Left forelimb (tissue), 1 donor: ENCODE measurements around the gene CLEC4G.
"Not testable (repeated sequence)": the region's sequence is repeated elsewhere in the genome, so short reads cannot be mapped to it uniquely, and the experiment has no call there.

Experiments used
- DNase-seq: peaks from one replicate; pipeline ENCODE4 v3.0.0-alpha.2; 2018; ENCODE audit warnings: low spot score

Gene CLEC4G, protein sequence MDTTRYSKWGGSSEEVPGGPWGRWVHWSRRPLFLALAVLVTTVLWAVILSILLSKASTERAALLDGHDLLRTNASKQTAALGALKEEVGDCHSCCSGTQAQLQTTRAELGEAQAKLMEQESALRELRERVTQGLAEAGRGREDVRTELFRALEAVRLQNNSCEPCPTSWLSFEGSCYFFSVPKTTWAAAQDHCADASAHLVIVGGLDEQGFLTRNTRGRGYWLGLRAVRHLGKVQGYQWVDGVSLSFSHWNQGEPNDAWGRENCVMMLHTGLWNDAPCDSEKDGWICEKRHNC

DNA sequence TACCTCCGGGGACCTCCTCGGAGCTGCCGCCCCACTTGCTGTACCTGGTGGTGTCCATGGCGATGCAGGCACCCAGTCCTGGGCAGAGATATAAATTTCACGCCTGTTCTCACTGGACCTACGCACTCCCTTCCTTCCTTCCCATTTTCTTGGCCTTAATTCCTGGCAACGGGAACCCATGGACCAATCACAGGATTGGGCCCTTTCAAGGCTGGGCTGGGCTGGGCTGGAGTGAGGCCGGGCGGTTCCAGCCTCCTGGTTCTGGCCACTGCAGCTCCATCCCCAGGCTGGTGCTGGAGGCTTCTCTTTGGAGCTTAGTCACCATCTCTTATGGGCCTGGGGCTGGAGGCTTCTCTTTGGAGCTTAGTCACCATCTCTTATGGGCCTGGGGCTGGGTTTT, at the start of gene CLEC4G:
Gene CLEC4G (minus strand): TSS at position 66 of the 400 bp plus-strand sequence. CDS start 8 bp downstream, at position 58.
- no peak for DNase-seq

DNA sequence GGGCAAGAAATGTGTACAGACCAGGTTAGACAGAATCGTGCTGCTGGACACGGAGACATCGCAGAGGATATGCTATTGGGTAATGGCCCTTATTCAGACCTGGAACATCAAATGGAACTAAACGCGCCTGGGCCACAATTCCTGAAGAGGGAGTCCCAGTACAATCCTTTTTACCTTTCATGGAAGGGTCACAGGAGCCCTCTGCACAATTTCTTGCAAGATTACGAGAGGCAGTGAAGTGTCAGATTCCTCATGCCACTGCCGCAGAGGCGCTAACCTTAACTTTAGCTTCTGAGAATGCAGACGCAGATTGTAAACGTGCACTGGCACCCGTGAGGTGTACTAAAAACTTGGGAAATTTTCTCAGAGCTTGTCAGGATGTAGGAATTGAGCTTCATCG, 49.2 kb upstream of the CLEC4G start:
- no peak for DNase-seq

DNA sequence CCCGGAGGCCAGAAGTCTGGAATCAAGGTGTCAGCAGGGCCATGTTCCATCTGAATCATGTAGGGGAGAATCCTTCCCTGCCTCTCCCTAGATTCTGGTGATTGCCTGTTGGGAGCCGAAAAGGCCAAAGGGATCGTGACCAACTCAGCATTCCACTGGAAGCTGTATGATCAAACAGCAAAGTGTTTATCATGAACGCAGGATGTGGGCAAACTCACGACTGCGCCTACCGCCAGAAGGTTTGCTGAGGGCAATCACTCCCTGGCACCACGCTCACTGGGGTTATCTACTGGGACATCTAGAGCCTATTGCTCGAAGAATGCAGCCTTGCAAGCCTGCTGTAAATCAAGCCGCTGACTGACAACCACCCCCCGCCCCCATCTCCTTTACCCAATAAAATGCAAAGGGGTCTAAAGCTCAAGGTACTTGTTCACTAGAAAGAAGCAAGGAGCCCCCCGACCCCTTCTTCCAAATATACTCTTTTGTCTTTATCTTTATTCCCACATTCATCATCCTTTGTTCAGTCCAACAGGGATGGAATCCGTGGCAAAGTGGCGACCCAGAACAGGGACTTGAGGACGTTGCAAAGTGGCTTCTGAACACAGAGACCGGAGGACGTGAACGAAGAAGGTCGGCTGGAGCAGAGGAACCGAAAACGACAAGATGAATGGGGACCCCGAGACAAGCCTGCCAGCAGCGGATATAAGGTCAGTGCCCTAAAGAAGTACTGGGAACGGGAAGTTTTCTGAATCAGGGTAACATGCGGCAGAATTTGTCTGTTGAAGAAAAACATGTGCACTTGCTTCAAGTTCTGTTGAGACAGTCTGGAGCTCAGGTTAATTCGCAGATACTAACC, 47.9 kb upstream of the CLEC4G start:
- DNase-seq = no peak

DNA sequence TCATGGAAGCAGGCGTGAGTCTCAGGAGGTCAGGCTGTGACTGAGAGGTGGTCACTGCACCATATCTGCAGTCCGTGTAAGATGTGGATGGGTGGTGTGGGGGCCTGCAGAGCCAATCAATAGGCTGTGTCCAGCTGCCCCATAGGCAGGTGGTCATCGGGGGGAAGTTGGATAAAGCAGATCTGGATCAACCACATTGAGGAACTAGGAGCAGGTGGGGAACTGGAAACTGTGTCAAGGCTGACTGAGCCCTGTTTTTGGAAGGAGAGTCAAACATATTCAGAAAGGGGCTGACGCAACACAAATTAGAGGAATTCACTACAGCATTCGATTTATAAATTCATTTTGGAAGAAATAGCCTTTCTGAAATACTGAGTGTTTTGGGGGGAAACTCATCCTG, 46.2 kb upstream of the CLEC4G start:
- DNase-seq = no peak

DNA sequence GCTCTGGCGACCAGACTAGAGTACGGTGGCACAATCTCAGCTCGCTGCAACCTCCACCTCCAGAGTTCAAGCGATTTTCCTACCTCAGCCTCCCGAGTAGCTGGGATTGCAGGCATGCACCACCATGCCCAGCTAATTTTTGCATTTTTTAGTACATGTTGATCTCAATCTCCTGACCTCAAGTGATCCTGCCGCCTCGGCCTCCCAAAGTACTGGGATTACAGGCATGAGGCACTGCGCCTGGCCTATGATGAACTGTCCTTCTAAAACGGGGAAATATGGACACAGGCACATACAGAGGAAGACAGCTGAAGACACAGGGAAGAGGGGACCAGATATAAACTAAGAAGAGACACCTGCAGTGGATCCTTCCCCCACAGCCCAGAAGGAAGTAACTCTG, 43.9 kb upstream of the CLEC4G start:
- DNase-seq = no peak

DNA sequence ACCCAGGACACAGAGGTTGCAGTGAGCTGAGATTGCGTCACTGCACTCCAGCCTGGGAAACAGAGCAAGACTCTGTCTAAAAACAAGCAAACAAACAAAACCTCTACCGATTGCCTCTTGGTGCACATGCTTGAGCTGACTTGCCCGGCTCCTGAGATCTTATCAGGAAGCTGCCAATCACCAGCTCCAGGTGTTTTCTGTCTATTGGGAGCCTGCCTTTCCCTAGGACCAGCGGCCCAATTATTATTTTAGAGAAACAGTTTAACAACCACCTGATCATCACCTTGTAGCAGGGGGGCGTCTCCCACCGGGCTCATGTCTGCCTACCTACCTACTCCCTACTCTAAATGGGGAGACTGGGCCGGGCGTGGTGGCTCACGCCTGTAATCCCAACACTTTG, 41.9 kb upstream of the CLEC4G start:
- DNase-seq = no peak

DNA sequence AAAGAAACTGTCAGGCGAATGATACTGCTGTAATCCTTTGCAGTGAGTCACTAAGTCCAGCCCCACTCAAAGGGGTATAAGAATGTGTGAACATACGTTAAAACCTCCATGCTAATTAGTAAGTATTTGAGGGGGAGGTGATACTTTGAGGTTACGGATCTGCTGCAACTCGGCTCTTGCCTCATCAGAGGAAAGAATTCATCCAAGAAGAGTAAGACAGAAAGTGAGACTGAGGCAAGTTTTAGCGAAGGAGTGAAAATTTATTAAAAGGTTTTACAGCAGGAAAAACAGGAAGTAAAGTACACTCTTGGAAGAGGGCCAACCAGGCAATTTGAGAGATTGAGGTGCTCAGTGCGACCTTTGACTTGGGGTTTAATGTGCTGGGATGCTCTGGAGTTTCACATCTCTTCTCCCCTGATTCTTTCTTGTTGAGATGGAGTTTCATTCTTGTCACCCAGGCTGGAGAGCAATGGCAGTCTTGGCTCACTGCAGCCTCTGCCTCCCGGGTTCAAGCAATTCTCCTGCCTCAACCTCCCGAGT, 40.9 kb upstream of the CLEC4G start:
- no peak for DNase-seq

DNA sequence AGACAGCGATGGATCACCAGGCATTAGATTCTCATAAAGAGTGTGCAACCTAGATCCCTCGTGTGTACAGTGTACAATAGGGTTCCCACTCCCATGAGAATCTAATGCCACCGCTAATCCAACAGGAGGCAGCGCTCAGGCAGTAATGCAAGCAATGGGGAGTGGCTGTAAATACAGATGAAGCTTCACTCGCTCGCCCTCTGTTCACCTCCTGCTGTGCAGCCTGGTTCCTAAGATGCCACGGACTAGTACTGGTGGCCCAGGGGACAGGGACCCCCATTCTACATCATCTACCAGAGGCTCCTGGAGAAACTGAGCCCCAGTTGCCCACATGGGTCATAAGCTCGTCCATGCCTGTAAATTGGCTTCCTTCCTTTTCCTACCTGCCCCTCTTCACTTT, 39.2 kb upstream of the CLEC4G start:
- no peak for DNase-seq

DNA sequence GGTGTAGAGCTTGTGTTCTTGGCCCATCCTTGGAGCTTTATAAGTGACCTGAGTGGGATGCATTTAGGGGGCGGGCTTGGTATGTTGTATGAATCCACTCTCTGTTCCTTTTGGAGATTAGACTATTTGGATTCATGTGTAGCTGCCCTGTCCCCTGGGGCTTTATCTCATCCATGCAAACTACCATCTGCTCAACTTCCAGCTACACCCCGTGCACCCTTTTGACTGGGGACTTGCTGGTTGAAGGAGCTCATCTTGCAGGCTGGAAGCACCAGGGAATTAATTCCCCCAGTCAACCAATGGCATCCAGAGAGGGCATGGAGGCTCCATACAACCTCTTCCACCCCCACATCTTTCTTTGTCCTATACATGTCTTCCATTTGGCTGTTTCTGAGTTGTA, 37.3 kb upstream of the CLEC4G start:
- no peak for DNase-seq

DNA sequence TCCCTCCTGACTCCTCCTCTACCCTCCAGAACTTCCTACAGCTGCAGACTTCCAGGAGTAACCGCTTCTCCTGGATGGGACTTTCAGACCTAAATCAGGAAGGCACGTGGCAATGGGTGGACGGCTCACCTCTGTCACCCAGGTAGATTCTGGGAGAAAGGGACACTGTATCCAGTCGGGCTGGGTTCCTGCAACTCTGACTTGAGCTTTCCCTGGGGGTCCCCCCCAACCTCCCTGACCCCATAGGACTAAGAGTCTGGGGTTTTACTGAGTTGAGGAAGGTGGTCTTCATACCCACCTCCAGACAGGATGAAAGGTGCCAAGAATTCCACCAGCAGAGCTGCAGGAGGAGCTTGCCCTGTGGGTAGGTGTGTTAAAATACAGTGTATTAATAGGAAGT, 35.6 kb upstream of the CLEC4G start:
- no peak for DNase-seq

DNA sequence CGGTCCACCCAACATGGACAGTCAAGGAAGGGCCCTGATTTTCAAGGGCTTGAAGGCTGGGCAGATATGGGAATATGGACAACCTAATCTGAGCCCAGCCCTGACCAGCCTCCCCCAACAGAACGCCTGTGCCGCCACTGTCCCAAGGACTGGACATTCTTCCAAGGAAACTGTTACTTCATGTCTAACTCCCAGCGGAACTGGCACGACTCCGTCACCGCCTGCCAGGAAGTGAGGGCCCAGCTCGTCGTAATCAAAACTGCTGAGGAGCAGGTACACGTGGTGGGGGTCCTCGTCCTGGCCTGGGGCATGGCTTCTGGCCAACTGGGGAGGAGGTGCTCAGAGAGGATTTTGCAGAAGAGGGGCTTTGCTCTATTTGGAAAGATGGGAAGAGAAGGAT, 34.6 kb upstream of the CLEC4G start:
- no peak for DNase-seq

DNA sequence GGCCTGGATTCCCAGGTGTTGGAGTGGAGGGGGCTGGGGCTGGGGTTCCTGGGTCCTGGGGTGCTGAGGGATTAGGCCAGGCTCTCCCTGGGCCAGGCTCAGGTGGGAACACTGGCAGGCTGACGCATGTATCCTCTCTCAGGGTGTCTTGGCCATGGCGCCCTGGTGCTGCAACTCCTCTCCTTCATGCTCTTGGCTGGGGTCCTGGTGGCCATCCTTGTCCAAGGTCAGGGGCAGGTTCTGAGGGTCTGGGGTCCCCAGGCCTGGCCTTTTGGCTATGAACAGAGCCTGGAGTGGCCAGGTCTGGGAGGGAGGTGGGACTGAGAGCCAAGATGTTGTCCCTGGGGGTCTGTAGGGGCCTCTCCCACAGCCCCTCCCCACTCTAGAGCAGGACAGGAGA, 33.1 kb upstream of the CLEC4G start:
- DNase-seq = not testable (repeated sequence)

DNA sequence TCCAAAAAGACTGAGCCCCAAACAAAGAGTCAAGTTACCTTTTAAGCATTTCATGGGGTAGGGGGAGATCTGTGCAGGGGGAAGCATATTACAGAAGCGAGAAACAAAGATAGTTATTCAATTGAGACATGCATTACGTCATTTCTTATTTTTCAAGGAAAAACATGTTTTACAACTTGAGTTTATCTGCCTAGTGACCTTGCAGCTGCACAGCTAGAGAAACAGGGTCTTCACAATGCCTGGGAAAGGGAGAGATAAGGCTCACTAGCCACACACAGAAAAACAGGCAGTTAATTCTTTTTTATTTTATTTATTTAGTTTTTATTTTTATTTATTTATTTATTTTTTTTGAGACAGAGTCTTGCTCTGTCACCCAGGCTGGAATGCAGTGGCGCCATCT, 32.2 kb upstream of the CLEC4G start:
- not testable (repeated sequence) for DNase-seq

DNA sequence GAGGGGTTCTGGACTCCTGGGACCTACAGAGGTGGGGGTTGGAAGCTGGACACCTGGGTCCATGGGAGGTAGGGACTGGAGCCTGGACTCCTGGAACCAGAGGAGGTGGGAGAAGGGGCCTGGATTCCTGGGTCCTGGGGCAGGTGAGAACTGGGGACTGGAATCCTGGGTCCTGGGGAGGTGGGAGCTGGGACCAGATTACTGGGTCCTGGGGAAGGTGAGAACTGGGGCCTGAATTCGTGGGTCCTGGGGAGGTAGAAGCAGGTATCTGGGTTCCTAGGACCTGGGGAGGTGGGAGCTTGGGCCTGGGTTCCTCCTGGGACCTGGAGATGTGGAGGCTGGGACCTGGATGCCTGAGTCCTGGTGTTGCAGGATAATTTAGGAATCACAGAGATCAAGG, 31.8 kb upstream of the CLEC4G start:
- no peak for DNase-seq

DNA sequence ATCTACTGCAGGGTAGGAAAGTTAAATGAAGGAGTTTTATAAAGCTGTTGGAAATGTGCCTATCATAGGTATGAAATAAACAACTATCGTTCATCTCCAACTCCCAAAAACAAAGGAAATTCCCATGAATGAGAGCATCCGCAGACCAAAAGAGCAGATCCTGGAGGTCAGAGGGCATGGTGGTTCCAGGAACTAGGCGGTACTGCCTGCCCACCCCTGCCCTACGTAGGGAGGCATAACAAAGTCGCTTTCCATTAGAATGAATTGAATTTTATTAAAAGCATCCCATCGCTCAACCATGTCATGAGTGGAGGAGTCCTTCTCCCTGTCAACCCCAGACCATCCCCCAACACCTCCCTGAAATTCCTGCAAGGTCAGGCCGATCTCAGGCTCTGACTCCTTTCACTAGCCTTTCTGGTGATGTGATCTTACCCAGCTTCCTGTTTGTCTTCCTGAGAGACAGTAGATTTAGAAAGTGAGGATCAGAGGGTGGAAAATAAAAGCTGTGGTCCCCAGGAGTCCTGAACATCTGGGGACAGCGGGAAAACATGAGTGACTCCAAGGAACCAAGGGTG, 30.9 kb upstream of the CLEC4G start, which contains the start of gene CLEC4M:
Gene CLEC4M (plus strand): TSS at position 525 of the 575 bp plus-strand sequence. CDS start 24 bp downstream, at position 549.
- DNase-seq = no peak

DNA sequence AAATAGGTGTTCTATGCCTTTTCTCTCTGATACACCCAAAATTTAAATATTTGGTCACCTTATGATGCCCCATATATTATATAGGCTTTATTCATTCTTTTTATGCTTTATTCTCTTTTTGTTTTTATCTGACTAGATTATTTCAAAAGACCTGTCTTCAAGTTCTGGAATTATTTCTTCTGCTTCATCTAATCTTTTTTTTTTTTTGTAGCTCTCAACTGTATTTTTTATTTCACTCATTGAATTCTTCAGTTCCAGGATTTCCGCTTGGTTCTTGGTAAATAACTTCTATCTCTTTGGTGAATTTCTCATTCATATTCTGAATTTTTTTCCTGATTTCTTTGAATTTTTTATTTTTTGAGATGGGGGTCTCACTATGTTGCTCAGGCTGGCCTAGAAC, 27.2 kb upstream of the CLEC4G start:
- DNase-seq = no peak

DNA sequence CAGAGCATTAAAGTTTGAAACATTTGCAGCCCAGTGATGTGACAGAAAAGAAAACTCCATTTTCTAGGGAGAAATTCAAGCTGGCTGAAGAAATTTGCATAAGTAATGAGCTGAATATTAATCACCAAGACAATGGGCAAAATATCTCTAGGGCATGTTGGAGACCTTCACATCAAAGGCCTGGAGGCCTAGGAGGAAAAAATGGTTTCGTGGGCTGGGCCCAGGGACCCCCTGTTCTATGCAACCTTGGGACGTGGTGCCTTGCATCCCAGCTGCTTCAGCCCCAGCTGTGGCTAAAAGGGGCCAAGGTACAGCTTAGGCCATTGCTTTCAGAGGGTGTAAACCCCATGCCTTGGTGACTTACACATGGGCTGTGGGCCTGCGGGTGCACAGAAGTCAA, 25.4 kb upstream of the CLEC4G start:
- no peak for DNase-seq

DNA sequence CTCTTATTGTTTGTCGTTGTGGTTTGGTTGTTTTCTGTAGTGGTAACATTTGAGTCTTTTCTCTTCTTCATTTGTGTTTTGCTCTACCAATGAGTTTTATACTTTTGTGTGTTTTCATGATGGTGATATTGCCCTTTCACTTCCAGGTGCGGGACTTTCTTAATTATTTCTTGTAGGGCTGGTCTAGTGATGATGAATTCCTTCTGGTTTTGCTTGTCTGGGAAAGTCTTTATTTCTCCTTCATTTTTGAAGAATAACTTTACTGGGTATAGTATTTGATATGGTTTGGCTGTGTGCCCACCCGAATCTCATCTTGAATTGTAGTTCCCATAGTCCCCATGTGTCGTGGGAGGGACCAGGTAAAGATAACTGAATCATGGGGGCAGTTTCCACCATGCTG, 24.3 kb upstream of the CLEC4G start:
- DNase-seq = no peak

DNA sequence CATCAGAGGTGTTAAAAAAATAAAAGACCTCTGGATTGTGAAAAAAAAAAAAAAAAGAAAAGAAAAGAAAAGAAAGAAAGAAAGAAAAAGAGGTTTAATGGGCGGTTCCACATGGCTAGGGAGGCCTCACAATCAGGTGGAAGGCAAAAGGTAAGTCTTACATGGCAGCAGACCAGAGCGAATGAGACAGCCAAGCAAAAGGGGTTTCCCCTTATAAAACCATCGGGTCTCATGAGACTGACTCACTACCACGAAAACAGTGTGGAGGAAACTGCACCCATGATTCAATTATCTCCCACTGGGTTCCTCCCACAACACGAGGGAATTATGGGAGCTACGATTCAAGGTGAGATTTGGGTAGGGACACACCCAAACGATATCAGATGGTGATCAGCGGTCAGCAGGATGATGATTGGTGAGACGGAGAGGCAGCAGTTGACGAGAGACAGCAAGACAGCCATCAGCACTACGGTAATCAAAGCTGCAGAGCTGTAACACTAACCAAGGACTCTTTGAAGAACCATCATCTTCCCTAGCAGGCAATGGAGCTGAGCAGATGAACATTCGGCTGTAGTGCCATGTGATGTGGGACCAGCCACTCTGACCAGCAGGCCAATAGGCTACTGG, 19.4 kb upstream of the CLEC4G start:
- DNase-seq = no peak

DNA sequence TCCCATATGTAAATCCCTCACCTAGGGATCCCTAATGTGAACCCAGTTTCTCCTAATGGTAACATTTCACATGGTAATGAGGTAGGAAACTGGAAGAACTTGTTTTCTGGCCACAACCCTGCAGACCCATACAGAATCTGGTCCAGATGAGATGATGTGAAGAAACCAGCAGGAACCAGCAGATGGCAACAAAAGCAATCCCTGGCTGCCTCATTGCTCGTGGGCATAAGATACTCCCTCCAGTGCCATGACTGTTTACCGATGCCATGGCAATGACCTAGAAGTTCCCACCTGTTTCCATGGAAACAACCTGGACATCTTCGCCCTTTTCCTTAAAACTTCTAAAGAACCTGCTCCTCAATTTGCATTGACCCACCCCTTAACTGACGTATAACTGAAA, 16.8 kb upstream of the CLEC4G start:
- no peak for DNase-seq

DNA sequence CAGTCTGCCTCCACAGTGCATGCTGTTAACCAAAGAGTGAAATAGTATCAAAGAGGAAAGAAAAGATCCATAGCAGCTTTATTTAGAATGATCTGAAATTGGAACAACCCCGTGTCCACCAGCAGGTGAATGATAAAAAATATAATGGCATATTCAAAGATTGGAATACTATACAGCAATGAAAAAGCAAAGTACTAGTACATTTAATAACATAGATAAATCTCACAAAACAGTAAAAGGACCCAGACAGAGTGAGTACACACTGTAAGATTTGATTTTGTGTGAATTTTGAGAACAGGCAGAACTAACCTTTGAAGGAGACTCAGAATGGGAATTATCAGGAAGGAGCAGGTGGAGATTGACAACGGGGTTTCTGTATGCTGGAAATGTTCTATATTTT, 16.3 kb upstream of the CLEC4G start:
- DNase-seq = no peak
